ENCODE data around the gene CPNE5. TPM values are rescaled to one million over a fixed set of nuclear protein-coding genes. Genes with fewer than 3 reads are reported as not detected.

The CPNE5 gene
- total RNA-seq, 1 donor from 2014 or later: 1.3 TPM

GRCh38 chr6:36867471-36868224, 28.4 kb upstream of the CPNE5 start:
- DNase-seq (ENCODE audit: low spot score in 2 of 2): no peak
- intact Hi-C loops (cut with DNase I): no loop called here

GRCh38 chr6:36865835-36866234, 26.6 kb upstream of the CPNE5 start:
- no peak overlapping the region for H3K4me3 ChIP-seq
- intact Hi-C loops (cut with DNase I): no loop called here
- H3K36me3 ChIP-seq: peaks cover 4 to 7% of the 10 kb centered on the region in 2 donors
- H3K9me3 ChIP-seq: no peaks in the 10 kb centered on the region
- H3K27me3 ChIP-seq: no peaks in the 10 kb centered on the region
- TF ChIP-seq, protein P1, sequence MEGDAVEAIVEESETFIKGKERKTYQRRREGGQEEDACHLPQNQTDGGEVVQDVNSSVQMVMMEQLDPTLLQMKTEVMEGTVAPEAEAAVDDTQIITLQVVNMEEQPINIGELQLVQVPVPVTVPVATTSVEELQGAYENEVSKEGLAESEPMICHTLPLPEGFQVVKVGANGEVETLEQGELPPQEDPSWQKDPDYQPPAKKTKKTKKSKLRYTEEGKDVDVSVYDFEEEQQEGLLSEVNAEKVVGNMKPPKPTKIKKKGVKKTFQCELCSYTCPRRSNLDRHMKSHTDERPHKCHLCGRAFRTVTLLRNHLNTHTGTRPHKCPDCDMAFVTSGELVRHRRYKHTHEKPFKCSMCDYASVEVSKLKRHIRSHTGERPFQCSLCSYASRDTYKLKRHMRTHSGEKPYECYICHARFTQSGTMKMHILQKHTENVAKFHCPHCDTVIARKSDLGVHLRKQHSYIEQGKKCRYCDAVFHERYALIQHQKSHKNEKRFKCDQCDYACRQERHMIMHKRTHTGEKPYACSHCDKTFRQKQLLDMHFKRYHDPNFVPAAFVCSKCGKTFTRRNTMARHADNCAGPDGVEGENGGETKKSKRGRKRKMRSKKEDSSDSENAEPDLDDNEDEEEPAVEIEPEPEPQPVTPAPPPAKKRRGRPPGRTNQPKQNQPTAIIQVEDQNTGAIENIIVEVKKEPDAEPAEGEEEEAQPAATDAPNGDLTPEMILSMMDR (IDR thresholded peaks at IDR 0.05): no peak
- no peak overlapping the region for H3K27ac ChIP-seq
- H3K4me1 ChIP-seq: no peaks in the 10 kb centered on the region
- DNase-seq (ENCODE audit: low spot score in 2 of 2): no peak

More at GRCh38 chr6:36867471-36868224, 28.4 kb upstream of the CPNE5 start:
- Histone ChIP-seq H3K27me3 (no peaks in the 10 kb centered on the region), H3K9me3 (no peaks in the 10 kb centered on the region), H3K27ac (no peak overlapping the region), H3K36me3 (peaks cover 3 to 7% of the 10 kb centered on the region in 2 donors), H3K4me3 (no peak overlapping the region), H3K4me1 (no peaks in the 10 kb centered on the region)
- TF ChIP-seq, protein P1 (IDR thresholded peaks at IDR 0.05): no peak

GRCh38 chr6:36863670-36864540, 24.7 kb upstream of the CPNE5 start:
- no peaks in the 10 kb centered on the region for H3K4me1 ChIP-seq
- peaks cover 3 to 4% of the 10 kb centered on the region in 2 donors for H3K36me3 ChIP-seq
- no peak for DNase-seq (ENCODE audit: low spot score in 2 of 2)
- no peak overlapping the region for H3K27ac ChIP-seq
- no peaks in the 10 kb centered on the region for H3K9me3 ChIP-seq
- H3K4me3 ChIP-seq: no peak overlapping the region
- intact Hi-C loops (cut with DNase I): no loop called here
- no peaks in the 10 kb centered on the region for H3K27me3 ChIP-seq
- TF ChIP-seq, protein P1 (IDR thresholded peaks at IDR 0.05): no peak

DNA sequence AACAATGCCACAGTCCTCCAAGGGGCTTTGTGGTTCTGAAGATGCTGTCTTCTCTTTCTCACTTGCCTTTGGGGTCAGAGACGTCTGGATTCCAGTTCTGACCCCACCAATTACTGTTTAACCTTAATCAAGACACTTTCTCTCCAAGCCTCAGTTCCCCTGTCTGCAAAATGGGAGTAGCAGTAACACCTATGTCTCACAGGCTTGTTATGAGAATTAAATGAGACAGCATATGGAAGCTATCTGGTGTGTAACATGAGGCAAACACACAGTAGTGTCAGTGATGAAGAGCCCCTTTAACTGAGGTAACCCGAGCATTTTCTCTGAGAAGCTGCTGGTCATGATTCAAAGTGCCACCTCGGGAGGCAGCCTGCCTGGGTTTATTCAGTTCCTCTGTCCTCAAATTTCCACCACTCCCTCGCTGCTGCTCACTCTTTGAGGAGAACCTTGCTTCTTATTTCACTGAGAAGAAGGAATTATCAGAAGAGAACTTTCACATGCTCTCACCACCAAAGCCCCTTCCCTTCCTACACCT, 23.7 kb upstream of the CPNE5 start:
- Histone ChIP-seq H3K27ac (no peak overlapping the region), H3K9me3 (no peaks in the 10 kb centered on the region), H3K4me1 (peaks cover 0 to 2% of the 10 kb centered on the region in 2 donors), H3K4me3 (no peak overlapping the region), H3K36me3 (peaks cover 2 to 4% of the 10 kb centered on the region in 2 donors), H3K27me3 (no peaks in the 10 kb centered on the region)
- DNase-seq (ENCODE audit: low spot score in 2 of 2): no peak
- intact Hi-C loops (cut with DNase I): no loop called here
- TF ChIP-seq, protein P1 (IDR thresholded peaks at IDR 0.05): no peak

GRCh38 chr6:36862164-36862847, 23.1 kb upstream of the CPNE5 start:
- no peak for DNase-seq (ENCODE audit: low spot score in 2 of 2)
- Histone ChIP-seq H3K4me1 (peaks cover 0 to 2% of the 10 kb centered on the region in 2 donors), H3K27ac (no peak overlapping the region), H3K27me3 (no peaks in the 10 kb centered on the region), H3K36me3 (peaks cover 0 to 4% of the 10 kb centered on the region in 2 donors), H3K4me3 (no peak overlapping the region), H3K9me3 (no peaks in the 10 kb centered on the region)
- intact Hi-C loops (cut with DNase I): no loop called here
- TF ChIP-seq, protein P1 (IDR thresholded peaks at IDR 0.05): no peak

Measured in ascending aorta (tissue), 2 donors.